SK-N-MC (cell line): ENCODE data around the gene GRAP2.

Source experiments
- DNase-seq: peaks from one replicate; pipeline ENCODE4 v3.0.0-alpha.2; 2011; ENCODE audit warnings: low read depth, low spot score
- H3K27ac ChIP-seq: fragments of 200-600 bp; sonication (generic); 2 replicates; pipeline ENCODE4 v1.5.1; 2016; ENCODE audit warnings: mixed run types
- H3K36me3 ChIP-seq: fragments of 200-600 bp; sonication (generic); 2 replicates; pipeline ENCODE4 v1.6.1; 2017; ENCODE audit warnings: antibody characterized with exemption, low read length, mixed read lengths; ENCODE audit not compliant: insufficient read depth
- H3K4me3 ChIP-seq: fragments of 200-600 bp; sonication (generic); 2 replicates; pipeline ENCODE4 v1.5.1; 2016
- H3K9ac ChIP-seq: fragments of 200-600 bp; sonication (generic); 2 replicates; pipeline ENCODE4 v1.8.0; 2017; ENCODE audit warnings: mixed run types, mixed read lengths; ENCODE audit not compliant: insufficient read length
- H3K9me3 ChIP-seq: fragments of 200-600 bp; sonication (generic); 2 replicates; pipeline ENCODE4 v1.6.1; 2017; ENCODE audit warnings: low read depth, mild to moderate bottlenecking, antibody characterized with exemption, low read length, moderate library complexity, mixed read lengths
- EZH2 ChIP-seq: fragments of 200-600 bp; sonication (generic); IDR thresholded peaks from one replicate; pipeline ENCODE4 v1.6.1; 2017; ENCODE audit warnings: antibody characterized with exemption
- FOXP2 ChIP-seq: optimal IDR thresholded peaks from 2 replicates; pipeline ENCODE3; 2011; ENCODE audit warnings: mild to moderate bottlenecking, moderate library complexity; ENCODE audit not compliant: insufficient read depth; ENCODE audit errors: extremely low read length, control extremely low read depth
- POLR2AphosphoS5 ChIP-seq: IDR thresholded peaks from 2 replicates; pipeline ENCODE4 v1.6.1; 2012; ENCODE audit warnings: mild to moderate bottlenecking, low read depth, low read length, borderline replicate concordance

GRAP2 gene

DNA sequence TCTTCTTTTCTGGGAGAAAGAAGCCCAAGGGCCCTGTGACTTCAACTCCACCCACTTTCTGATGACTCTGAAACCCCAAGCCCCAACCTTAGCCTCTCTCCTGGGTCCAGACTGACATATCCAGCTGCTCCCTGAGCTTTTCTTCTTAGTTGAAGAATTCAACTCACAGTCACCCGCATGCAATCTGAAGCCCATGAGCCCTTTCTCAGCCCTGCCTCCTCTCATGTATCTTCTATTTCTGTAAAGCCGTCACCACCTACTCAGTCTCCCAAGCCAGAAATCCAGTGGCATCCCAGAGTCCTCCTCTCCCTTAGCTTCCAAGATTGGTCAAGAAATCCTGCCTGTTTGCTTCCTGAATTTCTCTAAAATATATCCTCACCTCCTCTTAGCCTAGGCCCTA is 52.2 kb downstream of the GRAP2 start:
- H3K9me3 ChIP-seq, result no peaks in the 10 kb centered on the region
- no peaks in the 10 kb centered on the region for H3K36me3 ChIP-seq
- TF ChIP-seq POLR2AphosphoS5 (no peak), EZH2 (no peak), FOXP2 (no peak)
- DNase-seq, result no peak
- no peak overlapping the region for H3K27ac ChIP-seq
- no peak overlapping the region for H3K4me3 ChIP-seq
- no peak overlapping the region for H3K9ac ChIP-seq

DNA sequence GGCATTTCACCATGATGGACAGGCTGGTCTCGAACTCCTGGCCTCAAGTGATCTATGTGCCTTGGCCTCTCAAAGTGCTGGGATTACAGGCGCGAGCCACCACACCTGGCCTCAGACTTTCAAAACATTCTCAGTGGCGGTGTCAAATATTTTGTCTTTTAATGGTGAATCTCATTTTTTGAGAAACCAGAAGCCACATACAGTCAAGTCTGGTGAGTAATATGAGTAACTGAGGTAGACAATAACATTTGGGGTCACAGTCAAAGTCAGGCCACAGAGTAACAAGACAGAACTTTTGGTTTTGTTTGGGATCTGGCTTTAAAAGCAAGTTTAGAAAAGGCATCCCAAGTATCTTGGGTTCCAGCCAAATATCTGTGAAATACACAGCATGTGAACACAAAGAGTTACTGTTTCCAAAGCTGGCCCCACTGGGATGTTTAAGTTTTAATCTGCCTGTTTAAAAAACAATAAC is 53.7 kb downstream of the GRAP2 start:
- Histone ChIP-seq H3K9me3 (no peaks in the 10 kb centered on the region), H3K36me3 (no peaks in the 10 kb centered on the region), H3K9ac (no peak overlapping the region), H3K4me3 (no peak overlapping the region), H3K27ac (0 out of 2 replicates have a peak overlapping the region, but pooled peaks have one; percentile 0)
- DNase-seq, result peak; percentile 14
- TF ChIP-seq POLR2AphosphoS5, result no peak
- TF ChIP-seq FOXP2, result no peak
- no peak for TF ChIP-seq EZH2

DNA sequence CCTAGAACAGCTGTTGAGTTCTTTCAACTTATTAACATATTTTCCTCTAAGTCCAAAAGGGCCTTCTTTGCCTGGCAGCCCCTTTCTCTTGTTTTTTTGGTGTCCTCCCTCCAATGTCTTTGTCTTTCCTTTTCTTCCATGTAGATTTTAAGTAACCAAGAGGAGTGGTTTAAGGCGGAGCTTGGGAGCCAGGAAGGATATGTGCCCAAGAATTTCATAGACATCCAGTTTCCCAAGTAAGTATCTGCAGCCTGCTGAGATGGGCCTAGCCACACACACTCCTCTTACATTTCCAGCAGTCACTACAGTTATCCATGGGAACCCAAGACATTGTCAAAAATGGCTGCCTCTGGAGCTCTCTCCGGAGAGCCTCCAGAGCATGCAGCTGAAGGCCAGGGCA is 54.8 kb downstream of the GRAP2 start:
- H3K9me3 ChIP-seq, result no peaks in the 10 kb centered on the region
- H3K27ac ChIP-seq, result no peak overlapping the region
- H3K4me3 ChIP-seq, result no peak overlapping the region
- H3K36me3 ChIP-seq, result no peaks in the 10 kb centered on the region
- no peak for DNase-seq
- TF ChIP-seq FOXP2 (no peak), POLR2AphosphoS5 (no peak), EZH2 (no peak)
- no peak overlapping the region for H3K9ac ChIP-seq

DNA sequence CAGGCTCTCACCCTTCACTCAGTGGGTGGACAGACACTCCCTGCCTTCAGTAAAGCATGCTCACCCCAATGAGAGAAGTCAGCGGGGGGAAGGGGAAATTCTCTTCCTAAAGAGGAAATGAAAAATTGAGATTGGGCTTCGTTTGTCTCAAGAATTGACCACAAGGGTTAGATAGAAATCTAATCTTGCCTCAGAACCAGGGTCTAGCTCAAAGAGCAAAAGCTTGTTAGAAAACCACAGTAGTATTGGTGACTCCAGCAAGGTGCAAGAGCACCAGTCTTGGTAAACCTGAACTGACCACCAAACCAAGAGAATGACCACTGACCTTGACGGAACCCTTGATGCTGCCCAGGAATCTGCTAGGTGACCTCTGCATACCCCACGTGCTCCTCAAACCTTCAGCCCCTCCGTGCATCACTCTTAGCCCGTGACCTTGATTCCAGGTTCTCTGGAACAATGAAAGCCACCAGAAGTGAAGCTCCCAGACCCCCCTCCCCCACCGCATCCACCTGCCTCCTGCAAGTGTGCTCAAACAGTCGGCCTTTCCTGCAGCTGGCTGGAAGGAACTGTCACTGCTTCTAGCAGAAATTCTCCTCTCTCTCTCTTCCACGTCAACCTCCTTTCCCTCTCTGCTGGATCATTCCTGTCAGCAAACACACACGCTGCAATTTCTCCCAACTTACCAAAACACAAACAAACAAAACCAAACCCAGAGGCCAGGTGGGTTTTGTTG is 56.2 kb downstream of the GRAP2 start:
- TF ChIP-seq POLR2AphosphoS5 (no peak), EZH2 (no peak), FOXP2 (no peak)
- Histone ChIP-seq H3K36me3 (no peaks in the 10 kb centered on the region), H3K4me3 (no peak overlapping the region), H3K27ac (no peak overlapping the region), H3K9ac (no peak overlapping the region), H3K9me3 (no peaks in the 10 kb centered on the region)
- no peak for DNase-seq

DNA sequence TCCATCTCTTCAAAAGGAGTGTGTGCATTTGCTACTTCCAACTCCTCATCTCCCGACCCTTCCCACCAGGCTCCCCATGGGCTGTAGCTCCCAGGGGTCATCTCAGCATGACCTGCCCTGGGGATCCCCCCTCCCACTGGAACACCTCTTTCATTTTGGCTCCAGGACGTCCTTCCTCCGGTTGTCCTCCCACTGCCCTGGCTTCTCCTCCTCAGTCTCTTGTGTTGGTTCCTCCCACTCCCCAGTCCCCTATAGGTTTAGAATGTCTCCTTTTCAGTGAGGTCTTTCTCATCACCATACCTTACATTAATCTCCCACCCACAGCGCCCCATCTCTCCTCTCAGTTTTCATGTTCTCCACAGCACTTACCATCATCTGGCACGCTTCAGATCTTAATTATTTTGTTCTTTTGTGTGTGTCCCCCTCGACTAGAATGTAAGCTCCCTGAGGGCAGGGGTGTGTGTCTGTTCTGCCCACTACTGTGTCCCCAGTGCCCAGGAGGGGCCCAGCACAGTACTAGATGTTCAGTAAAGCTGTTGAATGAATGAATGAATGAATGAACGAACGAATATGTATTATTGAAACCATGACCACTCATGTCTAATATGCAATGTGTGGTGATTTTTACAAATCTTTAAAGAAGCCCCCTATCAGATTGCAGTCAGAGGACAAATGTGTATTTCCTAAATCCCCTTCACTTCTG is 57.3 kb downstream of the GRAP2 start:
- no peak overlapping the region for H3K9ac ChIP-seq
- H3K9me3 ChIP-seq, result no peaks in the 10 kb centered on the region
- H3K27ac ChIP-seq, result no peak overlapping the region

DNA sequence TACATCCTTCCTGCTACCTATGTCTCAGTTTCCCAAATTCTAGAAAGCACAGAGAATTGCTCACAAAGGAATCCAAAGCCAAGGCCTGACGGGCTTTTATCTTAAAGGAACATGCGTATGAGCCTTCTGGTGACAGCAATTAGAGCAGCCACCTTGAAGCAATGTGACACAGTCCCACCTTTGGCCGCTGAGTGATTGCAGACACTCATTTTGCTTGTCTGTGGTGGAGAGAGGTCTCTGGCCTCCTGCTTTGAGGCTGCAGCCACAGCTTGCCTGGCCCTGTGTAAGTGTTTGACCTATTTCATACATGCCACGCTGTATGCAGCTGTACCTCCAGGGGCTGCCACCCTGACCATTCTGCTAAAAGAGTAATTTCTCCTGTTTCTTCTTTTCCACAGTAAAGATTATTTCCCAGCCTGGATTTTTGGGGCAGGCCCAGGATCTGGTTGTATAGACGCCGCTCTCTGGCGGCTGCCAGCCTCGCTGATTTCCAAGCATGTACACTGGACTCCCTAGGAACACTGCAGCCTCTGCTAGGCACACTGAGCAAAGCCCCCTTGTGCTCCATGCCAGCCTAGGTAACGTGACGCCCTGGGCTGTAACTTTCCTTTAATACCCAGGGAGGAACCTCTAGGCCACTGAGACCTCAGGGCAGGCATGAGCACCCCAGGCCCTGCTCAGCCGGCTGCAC is 58.2 kb downstream of the GRAP2 start:
- TF ChIP-seq FOXP2 (no peak), EZH2 (no peak), POLR2AphosphoS5 (no peak)
- Histone ChIP-seq H3K9me3 (no peaks in the 10 kb centered on the region), H3K36me3 (no peaks in the 10 kb centered on the region), H3K27ac (no peak overlapping the region), H3K4me3 (no peak overlapping the region), H3K9ac (no peak overlapping the region)
- no peak for DNase-seq

More for the DNA sequence above, 57.3 kb downstream of the GRAP2 start:
- Histone ChIP-seq H3K4me3 (no peak overlapping the region), H3K36me3 (no peaks in the 10 kb centered on the region)
- TF ChIP-seq POLR2AphosphoS5, result no peak
- no peak for TF ChIP-seq FOXP2
- no peak for TF ChIP-seq EZH2
- DNase-seq, result no peak

DNA sequence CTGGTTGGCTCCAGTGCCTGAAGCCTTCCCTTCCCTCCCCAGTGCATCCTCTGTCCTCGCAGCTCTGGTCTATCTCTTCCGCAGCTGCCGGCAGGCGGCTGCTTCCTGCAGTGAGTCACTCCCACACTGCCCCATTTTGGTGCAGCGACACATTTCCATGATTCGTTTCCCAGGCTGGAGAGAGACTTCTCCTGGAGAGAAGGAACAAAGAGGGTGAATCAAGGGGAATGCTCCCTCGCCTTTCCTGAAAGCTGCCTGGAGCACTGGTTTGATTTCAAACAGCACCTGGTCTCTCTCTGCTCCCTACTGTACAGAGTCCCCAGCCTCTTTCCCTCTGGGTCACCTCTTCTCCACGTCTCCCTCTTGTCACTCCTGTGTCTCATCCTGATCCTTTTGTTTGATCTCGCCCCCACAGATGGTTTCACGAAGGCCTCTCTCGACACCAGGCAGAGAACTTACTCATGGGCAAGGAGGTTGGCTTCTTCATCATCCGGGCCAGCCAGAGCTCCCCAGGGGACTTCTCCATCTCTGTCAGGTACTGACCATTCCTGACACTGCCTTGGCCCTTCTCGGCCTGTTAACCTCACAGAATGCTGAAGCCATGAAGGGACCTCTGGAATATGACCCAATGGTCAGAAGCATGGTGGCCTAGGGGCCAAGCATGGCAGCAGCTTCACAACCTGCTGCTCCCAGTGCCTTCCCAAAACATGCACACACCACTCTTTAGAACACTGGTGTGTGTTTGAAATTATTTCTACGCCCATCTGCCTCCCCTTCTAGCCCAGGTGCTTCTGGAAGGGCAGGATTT is 59.0 kb downstream of the GRAP2 start, which contains the start of gene TMA7B:
TSS of gene TMA7B (plus strand) at position 758 of the 808 bp plus-strand sequence. CDS start 3,978 bp downstream, outside the sequence.
- no peak for TF ChIP-seq POLR2AphosphoS5
- no peak for TF ChIP-seq FOXP2
- no peak for TF ChIP-seq EZH2
- no peak for DNase-seq
- no peak within 1 kb of the TSS for H3K4me3 ChIP-seq
- no peaks in the 10 kb centered on the region for H3K9me3 ChIP-seq
- H3K36me3 ChIP-seq, result no peaks in the 10 kb centered on the region
- H3K27ac ChIP-seq, result no peak within 1 kb of the TSS
- no peak within 1 kb of the TSS for H3K9ac ChIP-seq
